ENCODE measurements around the gene PRKCE. TPM values are rescaled to one million over a fixed set of nuclear protein-coding genes. Genes with fewer than 3 reads are reported as not detected.

Gene PRKCE
- total RNA-seq, 6 experiments from 2014 or later, result 5.2 to 18.8 (median 11.0) TPM

DNA sequence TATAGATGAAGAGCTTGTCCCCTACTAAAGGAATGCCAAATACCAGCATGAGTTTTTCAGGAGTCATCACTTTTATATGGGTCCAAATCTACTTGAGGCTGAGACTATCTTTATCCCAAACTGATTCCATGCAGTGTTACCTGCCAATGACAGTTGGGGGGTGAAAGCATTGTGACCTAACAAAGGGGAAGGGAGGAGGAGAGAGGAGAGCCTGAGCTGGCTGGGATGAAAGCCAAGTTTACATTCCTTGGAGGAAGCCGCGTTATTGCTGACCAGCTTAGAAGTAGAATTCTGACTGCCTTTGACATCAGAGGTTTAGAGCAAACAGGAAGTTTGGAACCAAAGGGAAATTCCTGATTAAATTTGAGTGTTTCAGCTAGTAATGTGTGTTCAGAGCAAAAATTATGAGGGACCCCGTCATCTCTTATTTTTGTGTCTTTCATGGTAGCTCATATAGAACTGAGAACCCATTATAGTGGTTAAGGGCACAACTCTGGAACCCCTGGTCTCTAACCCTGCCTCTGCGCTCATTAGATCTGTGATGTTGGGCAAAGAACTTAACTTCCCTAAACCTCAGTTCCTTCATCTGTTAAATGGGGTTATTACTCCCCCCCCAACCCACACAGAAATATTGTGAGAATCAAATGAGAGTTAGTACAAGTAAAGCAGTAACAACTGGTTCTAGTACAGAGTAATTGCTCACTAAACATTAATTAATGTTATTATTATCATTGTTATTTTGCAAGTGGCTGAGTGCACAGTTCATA is 446.4 kb downstream of the PRKCE start:
- 29% methylated on average over 4 of the region's 4 CpGs for WGBS (ENCODE audit: insufficient coverage, low coverage, low lambda C conversion rate, missing lambda C conversion rate)
- Histone ChIP-seq H3K27ac (peak overlapping the region; percentile 16 to 59 (median 40)), H3K9me3 (no peaks in the 10 kb centered on the region), H3K4me1 (no peaks in the 10 kb centered on the region), H3K4me3 (no peak overlapping the region), H3K27me3 (no peaks in the 10 kb centered on the region), H3K36me3 (no peaks in the 10 kb centered on the region)
- intact Hi-C loops (cut with DNase I), result no loop called here
- DNase-seq (no peak), ATAC-seq (peak; percentile 82 to 93 (median 90))
- TF ChIP-seq, protein P1, sequence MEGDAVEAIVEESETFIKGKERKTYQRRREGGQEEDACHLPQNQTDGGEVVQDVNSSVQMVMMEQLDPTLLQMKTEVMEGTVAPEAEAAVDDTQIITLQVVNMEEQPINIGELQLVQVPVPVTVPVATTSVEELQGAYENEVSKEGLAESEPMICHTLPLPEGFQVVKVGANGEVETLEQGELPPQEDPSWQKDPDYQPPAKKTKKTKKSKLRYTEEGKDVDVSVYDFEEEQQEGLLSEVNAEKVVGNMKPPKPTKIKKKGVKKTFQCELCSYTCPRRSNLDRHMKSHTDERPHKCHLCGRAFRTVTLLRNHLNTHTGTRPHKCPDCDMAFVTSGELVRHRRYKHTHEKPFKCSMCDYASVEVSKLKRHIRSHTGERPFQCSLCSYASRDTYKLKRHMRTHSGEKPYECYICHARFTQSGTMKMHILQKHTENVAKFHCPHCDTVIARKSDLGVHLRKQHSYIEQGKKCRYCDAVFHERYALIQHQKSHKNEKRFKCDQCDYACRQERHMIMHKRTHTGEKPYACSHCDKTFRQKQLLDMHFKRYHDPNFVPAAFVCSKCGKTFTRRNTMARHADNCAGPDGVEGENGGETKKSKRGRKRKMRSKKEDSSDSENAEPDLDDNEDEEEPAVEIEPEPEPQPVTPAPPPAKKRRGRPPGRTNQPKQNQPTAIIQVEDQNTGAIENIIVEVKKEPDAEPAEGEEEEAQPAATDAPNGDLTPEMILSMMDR (IDR thresholded peaks at IDR 0.05), result no peak
- TF ChIP-seq POLR2A (IDR thresholded peaks at IDR 0.05), result no peak

GRCh38 chr2:46098621-46099062 is 447.2 kb downstream of the PRKCE start:
- Histone ChIP-seq H3K4me3 (no peak overlapping the region), H3K27ac (peak overlapping the region; percentile 16 to 59 (median 39)), H3K27me3 (no peaks in the 10 kb centered on the region), H3K36me3 (no peaks in the 10 kb centered on the region), H3K4me1 (no peaks in the 10 kb centered on the region), H3K9me3 (no peaks in the 10 kb centered on the region)
- DNase-seq (no peak), ATAC-seq (no peak)
- TF ChIP-seq, protein P1 (IDR thresholded peaks at IDR 0.05), result no peak
- no peak for TF ChIP-seq POLR2A (IDR thresholded peaks at IDR 0.05)
- intact Hi-C loops (cut with DNase I), result no loop called here
- 50% methylated on average over 1 of the region's 1 CpG for WGBS (ENCODE audit: insufficient coverage, low coverage, low lambda C conversion rate, missing lambda C conversion rate)

DNA sequence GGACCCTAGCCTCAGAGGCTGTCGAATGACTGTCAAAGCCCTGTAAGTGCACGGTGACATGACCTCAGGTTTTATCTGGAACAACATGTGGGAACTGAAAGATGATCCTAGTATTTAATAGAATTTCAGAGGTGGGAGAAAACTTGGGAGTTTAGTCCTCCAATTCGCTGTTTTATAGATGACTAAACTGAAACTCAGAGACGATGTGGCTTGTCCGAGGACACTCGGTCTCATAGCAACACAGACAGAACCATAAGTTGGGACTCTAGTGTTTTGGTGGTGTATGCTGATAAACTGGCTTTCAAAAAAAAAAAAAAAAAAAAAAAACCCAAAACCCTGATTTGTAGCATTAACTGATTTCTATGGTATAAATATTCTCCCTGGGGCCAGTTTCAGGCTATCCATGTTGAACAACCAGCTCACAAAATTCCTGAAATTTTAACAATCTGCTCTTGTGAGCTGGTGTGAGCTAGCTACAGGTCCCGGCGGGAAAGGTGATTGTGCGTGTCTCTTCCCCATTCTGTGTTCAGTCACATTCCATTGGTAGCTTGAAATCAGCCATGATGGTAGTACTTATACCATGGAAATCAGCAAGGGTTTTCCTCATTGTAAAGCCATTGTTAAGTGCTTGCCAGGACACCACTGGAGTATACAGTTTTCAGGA is 450.2 kb downstream of the PRKCE start:
- TF ChIP-seq, protein P1 (IDR thresholded peaks at IDR 0.05), result no peak
- TF ChIP-seq POLR2A (IDR thresholded peaks at IDR 0.05), result no peak
- no peak overlapping the region for H3K27ac ChIP-seq
- H3K36me3 ChIP-seq, result peaks cover 0 to 3% (median 0%) of the 10 kb centered on the region in 4 donors
- 61% methylated on average over 9 of the region's 9 CpGs for WGBS (ENCODE audit: insufficient coverage, low coverage, low lambda C conversion rate, missing lambda C conversion rate)
- H3K9me3 ChIP-seq, result no peaks in the 10 kb centered on the region
- ATAC-seq (no peak), DNase-seq (no peak)
- H3K4me1 ChIP-seq, result no peaks in the 10 kb centered on the region
- no peaks in the 10 kb centered on the region for H3K27me3 ChIP-seq
- intact Hi-C loops (cut with DNase I), result no loop called here
- no peak overlapping the region for H3K4me3 ChIP-seq

DNA sequence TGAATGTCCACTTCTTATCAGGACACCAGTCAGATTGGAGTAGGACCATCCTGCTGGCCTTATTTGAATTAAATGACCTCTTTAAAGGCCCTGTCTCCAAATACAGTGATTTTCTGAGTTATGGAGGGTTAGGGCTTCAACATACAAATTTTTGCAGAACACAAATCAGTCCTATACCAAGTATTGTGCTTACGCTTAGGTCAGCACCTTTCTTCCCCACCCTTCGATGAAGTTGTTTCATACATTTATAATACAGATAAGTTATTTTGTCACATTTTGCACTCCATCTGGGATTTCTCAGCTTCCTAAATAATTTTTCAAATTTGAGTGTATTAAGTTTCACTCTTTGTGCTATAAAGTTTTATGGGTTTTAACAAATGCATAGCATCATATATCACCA is 455.2 kb downstream of the PRKCE start:
- DNase-seq (no peak), ATAC-seq (no peak)
- 100% methylated on average over 2 of the region's 2 CpGs for WGBS (ENCODE audit: insufficient coverage, low coverage, low lambda C conversion rate, missing lambda C conversion rate)
- H3K27ac ChIP-seq, result no peak overlapping the region
- no peak for TF ChIP-seq POLR2A (IDR thresholded peaks at IDR 0.05)
- TF ChIP-seq, protein P1 (IDR thresholded peaks at IDR 0.05), result no peak
- no peaks in the 10 kb centered on the region for H3K27me3 ChIP-seq
- no peaks in the 10 kb centered on the region for H3K4me1 ChIP-seq
- no peak overlapping the region for H3K4me3 ChIP-seq
- peaks cover 0 to 3% (median 0%) of the 10 kb centered on the region in 4 donors for H3K36me3 ChIP-seq
- intact Hi-C loops (cut with DNase I), result no loop called here
- no peaks in the 10 kb centered on the region for H3K9me3 ChIP-seq
